ENCODE measurements around the gene DLL4. TPM values are rescaled to one million over a fixed set of nuclear protein-coding genes. Genes with fewer than 3 reads are reported as not detected.
A peak's percentile ranks its signal among the peaks of the same experiment; 100 is the strongest.

DLL4 gene
- total RNA-seq, 1 donor: 0.09 TPM

GRCh38 chr15:40981186-40981585 lies 52.0 kb downstream of the DLL4 start:
- H3K4me3 ChIP-seq (ENCODE audit: low read depth, low read length): no peak overlapping the region
- no peak for TF ChIP-seq CTCF (IDR thresholded peaks at IDR 0.05; ENCODE audit: insufficient read depth, low read length)
- no peak for DNase-seq (ENCODE audit: low read depth)

DNA sequence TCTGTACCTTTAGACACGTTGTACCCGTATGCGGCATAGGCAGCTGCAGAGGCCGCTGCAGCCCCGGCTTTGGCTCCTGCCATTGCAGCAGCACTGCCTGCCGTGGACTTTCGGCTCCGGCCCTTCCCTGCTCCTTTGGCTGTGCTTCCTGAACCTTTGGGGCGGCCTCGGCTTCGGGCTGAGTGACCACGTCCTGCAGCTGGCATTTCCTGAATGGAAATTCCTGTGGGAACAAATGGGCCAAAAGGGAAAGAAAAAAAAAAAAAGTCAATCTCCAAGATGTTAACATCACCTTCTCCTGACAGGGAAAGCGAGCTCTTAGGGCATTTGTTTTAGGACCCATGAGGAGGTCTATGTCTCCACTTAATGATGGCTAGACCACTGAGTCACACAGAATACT lies 53.7 kb downstream of the DLL4 start:
- peak; percentile 58 for DNase-seq (ENCODE audit: low read depth)
- TF ChIP-seq CTCF (IDR thresholded peaks at IDR 0.05; ENCODE audit: insufficient read depth, low read length): no peak
- no peak overlapping the region for H3K4me3 ChIP-seq (ENCODE audit: low read depth, low read length)

GRCh38 chr15:40984406-40984805 lies 55.3 kb downstream of the DLL4 start:
- H3K4me3 ChIP-seq (ENCODE audit: low read depth, low read length): no peak overlapping the region
- no peak for DNase-seq (ENCODE audit: low read depth)
- no peak for TF ChIP-seq CTCF (IDR thresholded peaks at IDR 0.05; ENCODE audit: insufficient read depth, low read length)

GRCh38 chr15:40984964-40985363 lies 55.8 kb downstream of the DLL4 start:
- no peak for TF ChIP-seq CTCF (IDR thresholded peaks at IDR 0.05; ENCODE audit: insufficient read depth, low read length)
- DNase-seq (ENCODE audit: low read depth): peak; percentile 69
- H3K4me3 ChIP-seq (ENCODE audit: low read depth, low read length): no peak overlapping the region

DNA sequence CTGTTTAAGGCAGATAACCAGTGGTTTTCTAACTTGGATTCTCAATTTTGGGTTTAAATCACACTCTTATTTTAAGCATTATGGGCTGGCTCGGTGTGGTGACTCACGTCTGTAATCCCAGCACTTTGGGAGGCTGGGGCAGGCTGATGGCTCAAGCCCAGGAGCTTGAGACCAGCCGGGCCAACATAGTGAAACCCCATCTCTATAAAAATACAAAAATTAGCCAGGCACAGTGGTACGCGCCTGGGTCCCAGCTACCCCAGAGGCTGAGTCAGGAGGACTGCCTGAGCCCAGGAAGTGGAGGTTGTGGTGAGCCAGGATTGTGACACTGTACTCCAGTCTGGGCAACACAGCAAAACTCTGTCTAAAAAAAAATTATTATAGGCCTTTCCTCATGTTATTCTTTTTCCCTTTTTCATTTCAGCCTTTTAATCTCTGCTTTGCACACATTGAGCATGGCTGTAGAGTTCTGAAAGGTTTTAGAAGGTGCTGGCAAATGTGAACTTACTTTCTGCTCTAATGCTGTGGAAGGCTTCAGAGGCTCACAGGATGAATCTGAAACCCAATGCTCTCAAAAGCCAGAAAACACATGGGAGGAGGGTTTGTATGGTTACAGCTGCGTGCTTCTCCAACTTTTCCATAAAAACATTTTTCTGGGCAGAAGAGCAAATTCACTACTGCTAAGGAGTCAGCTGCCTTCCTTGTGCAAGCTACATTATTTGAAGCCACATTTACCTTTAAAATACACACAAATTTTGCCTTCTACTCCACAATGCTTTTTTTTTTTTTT lies 56.6 kb downstream of the DLL4 start:
- TF ChIP-seq CTCF (IDR thresholded peaks at IDR 0.05; ENCODE audit: insufficient read depth, low read length): no peak
- no peak overlapping the region for H3K4me3 ChIP-seq (ENCODE audit: low read depth, low read length)
- peak; percentile 58 for DNase-seq (ENCODE audit: low read depth)

DNA sequence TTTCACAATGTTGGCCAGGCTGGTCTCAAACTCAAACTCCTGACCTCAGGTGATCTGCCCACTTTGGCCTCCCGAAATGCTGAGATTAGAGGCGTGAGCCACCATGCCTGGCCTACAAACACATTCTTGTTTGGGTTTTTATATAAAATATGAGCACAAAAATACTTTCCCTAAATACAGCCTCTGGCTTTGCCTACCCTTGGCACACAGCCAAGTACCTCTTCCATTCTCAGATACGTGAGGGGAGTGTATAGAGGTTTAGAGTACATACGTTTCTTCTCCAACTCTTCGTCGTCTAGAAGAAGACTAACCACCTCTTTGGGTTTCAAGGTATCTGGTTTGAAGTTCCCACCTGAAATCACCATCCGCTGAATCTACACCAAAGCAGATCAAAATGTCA lies 57.7 kb downstream of the DLL4 start:
- DNase-seq (ENCODE audit: low read depth): no peak
- TF ChIP-seq CTCF (IDR thresholded peaks at IDR 0.05; ENCODE audit: insufficient read depth, low read length): no peak
- no peak overlapping the region for H3K4me3 ChIP-seq (ENCODE audit: low read depth, low read length)

DNA sequence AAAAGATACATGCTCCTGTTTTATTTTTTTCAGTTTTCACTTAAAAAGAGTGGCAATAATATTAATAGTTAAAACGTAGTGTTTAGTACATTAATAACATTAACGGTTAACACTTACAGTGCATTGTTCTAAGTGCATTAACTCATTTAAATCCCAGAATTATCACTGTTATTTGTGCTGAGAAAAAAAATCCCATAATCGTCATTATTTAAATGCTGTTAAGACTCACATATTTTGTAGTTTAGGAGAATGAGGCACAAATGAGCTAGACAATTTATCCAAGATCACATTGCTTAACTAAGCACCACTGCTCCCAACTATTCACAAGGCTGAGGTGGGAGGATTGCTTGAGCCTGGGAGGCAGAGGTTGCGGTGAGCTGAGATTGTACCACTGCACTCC lies 59.0 kb downstream of the DLL4 start:
- H3K4me3 ChIP-seq (ENCODE audit: low read depth, low read length): no peak overlapping the region
- no peak for TF ChIP-seq CTCF (IDR thresholded peaks at IDR 0.05; ENCODE audit: insufficient read depth, low read length)
- DNase-seq (ENCODE audit: low read depth): no peak
